Measurements from ENCODE around the gene GAS2L3.

Gene GAS2L3

DNA sequence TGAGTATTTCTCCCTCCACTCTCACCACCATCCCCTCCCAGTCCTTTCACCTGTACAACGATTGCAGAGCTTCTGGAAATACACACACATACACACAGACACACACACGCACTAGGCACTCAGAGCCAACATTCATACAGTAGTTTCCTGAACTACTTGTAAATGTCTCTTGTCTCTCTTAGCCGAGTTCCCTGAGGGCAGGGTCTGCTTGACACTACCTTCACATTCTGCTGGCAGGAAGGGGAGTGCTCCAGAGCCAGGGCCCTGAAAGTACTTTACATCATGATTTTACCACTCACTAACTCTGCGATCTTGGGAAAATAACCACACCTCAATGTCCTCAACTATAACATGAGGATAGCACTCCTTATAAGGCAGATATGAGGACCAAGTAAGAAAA, 82.7 kb downstream of the GAS2L3 start:
- no peak for DNase-seq (ENCODE audit: low spot score)

DNA sequence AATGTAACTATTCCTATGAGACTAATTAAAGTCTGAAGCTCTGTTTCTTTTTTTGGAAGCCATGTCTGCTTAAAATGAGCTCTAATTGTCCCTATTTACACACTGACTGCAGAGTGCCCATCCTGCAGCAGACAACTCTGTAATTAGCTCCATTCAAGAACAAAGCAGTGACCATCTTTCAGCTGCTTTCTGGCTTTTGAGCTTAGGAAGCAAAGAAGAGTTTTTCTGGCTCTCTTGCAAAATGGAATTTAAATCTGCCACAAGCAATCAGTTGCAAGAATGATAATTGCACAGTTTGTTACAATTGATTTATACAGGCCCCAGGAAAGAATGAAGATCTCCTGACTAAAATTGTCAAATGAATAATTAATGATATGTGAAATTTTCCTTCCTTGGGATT, 83.4 kb downstream of the GAS2L3 start:
- H3K27ac ChIP-seq: no peak overlapping the region
- TF ChIP-seq, protein P1, sequence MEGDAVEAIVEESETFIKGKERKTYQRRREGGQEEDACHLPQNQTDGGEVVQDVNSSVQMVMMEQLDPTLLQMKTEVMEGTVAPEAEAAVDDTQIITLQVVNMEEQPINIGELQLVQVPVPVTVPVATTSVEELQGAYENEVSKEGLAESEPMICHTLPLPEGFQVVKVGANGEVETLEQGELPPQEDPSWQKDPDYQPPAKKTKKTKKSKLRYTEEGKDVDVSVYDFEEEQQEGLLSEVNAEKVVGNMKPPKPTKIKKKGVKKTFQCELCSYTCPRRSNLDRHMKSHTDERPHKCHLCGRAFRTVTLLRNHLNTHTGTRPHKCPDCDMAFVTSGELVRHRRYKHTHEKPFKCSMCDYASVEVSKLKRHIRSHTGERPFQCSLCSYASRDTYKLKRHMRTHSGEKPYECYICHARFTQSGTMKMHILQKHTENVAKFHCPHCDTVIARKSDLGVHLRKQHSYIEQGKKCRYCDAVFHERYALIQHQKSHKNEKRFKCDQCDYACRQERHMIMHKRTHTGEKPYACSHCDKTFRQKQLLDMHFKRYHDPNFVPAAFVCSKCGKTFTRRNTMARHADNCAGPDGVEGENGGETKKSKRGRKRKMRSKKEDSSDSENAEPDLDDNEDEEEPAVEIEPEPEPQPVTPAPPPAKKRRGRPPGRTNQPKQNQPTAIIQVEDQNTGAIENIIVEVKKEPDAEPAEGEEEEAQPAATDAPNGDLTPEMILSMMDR (IDR thresholded peaks at IDR 0.05): no peak
- no peak overlapping the region for H3K4me3 ChIP-seq
- no peak for DNase-seq (ENCODE audit: low spot score)

More for the DNA sequence above, 82.7 kb downstream of the GAS2L3 start:
- TF ChIP-seq, protein P1 (IDR thresholded peaks at IDR 0.05): no peak
- Histone ChIP-seq H3K27ac (no peak overlapping the region), H3K4me3 (no peak overlapping the region)

GRCh38 chr12:100661300-100661951, 87.9 kb downstream of the GAS2L3 start:
- H3K27ac ChIP-seq: no peak overlapping the region
- no peak overlapping the region for H3K4me3 ChIP-seq
- DNase-seq (ENCODE audit: low spot score): no peak
- TF ChIP-seq, protein P1 (IDR thresholded peaks at IDR 0.05): no peak

DNA sequence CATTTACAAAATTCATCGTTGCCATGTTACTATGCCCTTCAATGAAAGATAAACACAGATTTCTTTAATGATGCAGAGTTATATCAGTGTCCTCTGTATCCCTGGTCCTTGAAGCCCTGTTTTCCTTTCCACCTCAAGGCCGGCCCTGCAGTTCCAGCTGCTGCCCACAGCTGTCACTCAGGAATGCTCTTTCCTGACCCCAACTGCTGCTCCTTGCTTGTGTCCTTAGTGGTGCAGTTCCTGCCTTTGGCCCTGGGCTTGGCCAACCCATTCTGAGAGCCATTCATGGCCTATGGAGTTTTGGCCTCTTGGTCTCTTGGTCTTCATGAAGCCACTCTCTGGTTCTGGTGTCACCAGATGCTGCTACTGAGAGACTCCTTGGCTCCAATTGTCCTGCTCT, 93.1 kb downstream of the GAS2L3 start:
- TF ChIP-seq, protein P1 (IDR thresholded peaks at IDR 0.05): no peak
- no peak for DNase-seq (ENCODE audit: low spot score)
- no peak overlapping the region for H3K27ac ChIP-seq
- no peak overlapping the region for H3K4me3 ChIP-seq

DNA sequence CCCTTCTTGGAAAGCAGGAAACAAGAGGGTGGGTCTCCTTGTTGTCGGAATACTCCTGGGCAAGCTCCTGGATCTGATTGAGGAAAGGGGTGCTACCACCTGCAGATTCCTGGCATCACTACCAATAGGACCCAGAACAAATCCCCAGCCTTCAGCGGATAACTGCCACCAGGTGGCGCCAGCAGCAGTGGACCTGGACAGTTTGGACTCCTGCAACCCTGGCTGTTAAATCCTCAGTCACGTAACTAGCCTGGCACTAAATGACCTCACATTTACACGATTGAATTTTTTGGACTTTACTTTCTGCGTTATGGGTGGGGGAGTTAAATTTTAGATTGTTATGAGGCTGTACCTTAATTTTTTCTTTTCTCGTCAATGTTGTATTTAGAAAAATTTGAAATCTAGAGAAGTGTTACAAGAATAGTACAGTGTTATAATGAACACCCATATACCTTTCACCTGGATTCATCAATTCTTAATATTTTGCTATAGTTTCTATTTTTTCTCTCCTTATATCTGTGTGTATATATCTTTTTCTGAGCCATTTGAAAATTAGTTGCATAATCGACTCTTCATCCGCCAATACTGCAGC, 95.6 kb downstream of the GAS2L3 start:
- Histone ChIP-seq H3K27ac (no peak overlapping the region), H3K4me3 (no peak overlapping the region)
- DNase-seq (ENCODE audit: low spot score): no peak
- TF ChIP-seq, protein P1 (IDR thresholded peaks at IDR 0.05): peak; percentile 23

DNA sequence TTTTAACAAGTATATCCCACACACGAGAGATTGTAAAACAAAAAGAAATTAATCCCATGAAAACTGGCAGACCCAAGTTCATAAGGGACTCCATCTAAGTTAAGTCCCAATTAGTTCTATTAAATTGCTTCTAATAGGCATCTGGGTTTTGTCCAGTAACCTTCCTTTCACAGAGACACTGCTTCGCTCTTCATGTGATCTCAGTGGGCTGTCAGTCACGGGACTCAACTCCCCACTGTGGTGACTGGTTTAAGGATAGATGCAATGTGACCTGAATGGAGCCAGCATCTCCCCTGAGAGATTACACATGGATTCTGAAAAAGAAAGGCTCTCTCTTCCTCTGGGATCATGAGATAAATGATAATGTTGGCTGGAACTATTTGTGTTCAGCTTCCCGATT, 96.4 kb downstream of the GAS2L3 start:
- Histone ChIP-seq H3K4me3 (no peak overlapping the region), H3K27ac (no peak overlapping the region)
- DNase-seq (ENCODE audit: low spot score): no peak
- TF ChIP-seq, protein P1 (IDR thresholded peaks at IDR 0.05): no peak

Measured in coronary artery (tissue), 2 donors.